ENCODE data around the gene COL4A1. TPM values are rescaled to one million over a fixed set of nuclear protein-coding genes. Genes with fewer than 3 reads are reported as not detected.

The COL4A1 gene
- total RNA-seq, 2 donors from 2014 or later = 505 to 852 TPM

DNA sequence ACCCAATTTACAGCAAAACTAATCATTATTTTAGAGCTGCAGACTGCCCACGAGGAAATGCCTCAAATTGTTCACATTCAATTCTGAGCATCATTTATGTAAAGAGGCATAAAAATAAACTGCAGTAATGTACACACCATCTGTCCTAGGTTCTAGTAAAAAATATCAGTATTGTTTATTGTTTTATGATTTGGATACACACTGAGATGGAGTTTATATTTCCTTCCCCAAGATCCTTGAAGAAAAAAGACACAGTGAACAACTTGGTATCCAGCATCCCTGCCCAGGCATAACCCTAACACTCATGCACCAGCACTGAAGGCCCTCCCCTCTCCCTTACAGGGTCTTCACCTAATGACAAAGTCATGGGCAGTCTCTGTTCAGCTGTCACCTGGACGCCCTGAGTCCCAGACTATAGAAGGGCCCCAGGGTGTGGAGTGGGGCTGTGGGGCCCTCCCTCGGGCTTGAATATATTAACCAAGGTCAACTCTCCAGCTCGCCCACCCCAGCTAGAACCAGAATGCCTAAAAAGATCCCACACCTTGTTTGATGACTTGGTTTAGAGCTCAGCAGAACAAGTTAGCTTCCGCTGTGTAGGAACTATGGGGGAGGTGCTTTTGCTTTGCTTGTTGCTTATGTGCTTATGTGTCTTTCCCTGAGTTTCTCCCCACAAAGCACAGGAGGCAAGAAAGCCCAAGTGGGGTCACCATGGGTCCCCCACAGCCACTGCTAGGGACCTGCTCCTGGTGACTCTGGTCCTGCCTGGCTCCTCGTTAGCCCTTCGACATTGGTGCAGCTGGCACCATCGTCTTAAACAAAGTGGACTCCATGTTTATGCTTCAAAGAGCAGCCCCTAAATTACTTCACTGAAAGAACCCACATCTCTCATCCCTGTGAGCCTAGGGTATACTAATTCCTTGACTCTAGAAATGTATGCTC is 111.1 kb downstream of the COL4A1 start:
- no peak for ATAC-seq (ENCODE audit: insufficient number of reproducible peaks, low FRiP score, low read depth)
- peaks cover 0 to 8% of the 10 kb centered on the region in 2 donors for H3K4me1 ChIP-seq (ENCODE audit: control insufficient read depth in 1 of 2, low read depth in 2 of 2)

DNA sequence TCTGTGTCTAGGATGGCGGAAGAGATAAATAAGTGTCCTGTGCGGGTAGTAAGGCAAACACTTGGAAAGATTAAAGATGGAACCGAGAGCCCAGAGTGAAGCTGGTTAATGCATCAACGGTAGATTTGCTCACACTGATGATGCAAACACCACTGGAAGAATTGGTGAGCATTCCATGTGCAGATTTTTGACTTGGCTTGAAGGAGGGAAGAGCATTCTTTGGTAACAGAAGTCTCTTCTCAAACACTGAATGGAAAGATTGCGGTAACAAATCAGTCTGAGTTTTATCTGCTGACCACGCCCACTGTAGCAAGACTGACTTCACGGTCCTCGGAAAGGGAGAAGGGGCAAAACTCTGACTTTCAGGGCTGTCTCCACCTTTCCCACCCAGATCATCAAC is 112.5 kb downstream of the COL4A1 start:
- Histone ChIP-seq H3K27me3 (replicated peaks; ENCODE audit: insufficient read depth) (no peaks in the 10 kb centered on the region), H3K27ac (no peak overlapping the region), H3K9me3 (no peaks in the 10 kb centered on the region), H3K4me3 (no peak overlapping the region), H3K4me1 (ENCODE audit: control insufficient read depth in 1 of 2, low read depth in 2 of 2) (peaks cover 0 to 8% of the 10 kb centered on the region in 2 donors), H3K36me3 (peaks cover 80% of the 10 kb centered on the region)
- ATAC-seq (ENCODE audit: insufficient number of reproducible peaks, low FRiP score, low read depth) = no peak
- no peak for DNase-seq (ENCODE audit: low spot score)
- no peak for TF ChIP-seq CTCF (IDR thresholded peaks at IDR 0.05)

More for the DNA sequence above, 111.1 kb downstream of the COL4A1 start:
- H3K27ac ChIP-seq = no peak overlapping the region
- no peak for TF ChIP-seq CTCF (IDR thresholded peaks at IDR 0.05)
- H3K36me3 ChIP-seq = peaks cover 82% of the 10 kb centered on the region
- H3K9me3 ChIP-seq = no peaks in the 10 kb centered on the region
- no peak for DNase-seq (ENCODE audit: low spot score)
- H3K27me3 ChIP-seq (replicated peaks; ENCODE audit: insufficient read depth) = no peaks in the 10 kb centered on the region
- H3K4me3 ChIP-seq = no peak overlapping the region

GRCh38 chr13:110193491-110193890 is 113.5 kb downstream of the COL4A1 start:
- Histone ChIP-seq H3K27ac (no peak overlapping the region), H3K4me3 (no peak overlapping the region), H3K9me3 (no peaks in the 10 kb centered on the region), H3K27me3 (replicated peaks; ENCODE audit: insufficient read depth) (no peaks in the 10 kb centered on the region), H3K36me3 (peaks cover 70% of the 10 kb centered on the region), H3K4me1 (ENCODE audit: control insufficient read depth in 1 of 2, low read depth in 2 of 2) (peaks cover 0 to 14% of the 10 kb centered on the region in 2 donors)
- TF ChIP-seq CTCF (IDR thresholded peaks at IDR 0.05) = no peak
- ATAC-seq (ENCODE audit: insufficient number of reproducible peaks, low FRiP score, low read depth) = no peak
- no peak for DNase-seq (ENCODE audit: low spot score)

- no peaks in the 10 kb centered on the region for H3K27me3 ChIP-seq (replicated peaks; ENCODE audit: insufficient read depth)
- H3K27ac ChIP-seq = no peak overlapping the region
- DNase-seq (ENCODE audit: low spot score) (no peak), ATAC-seq (ENCODE audit: insufficient number of reproducible peaks, low FRiP score, low read depth) (no peak)
- peaks cover 0 to 21% of the 10 kb centered on the region in 2 donors for H3K4me1 ChIP-seq (ENCODE audit: control insufficient read depth in 1 of 2, low read depth in 2 of 2)
- H3K36me3 ChIP-seq = peaks cover 63% of the 10 kb centered on the region
- no peak overlapping the region for H3K4me3 ChIP-seq
- no peak for TF ChIP-seq CTCF (IDR thresholded peaks at IDR 0.05)
- H3K9me3 ChIP-seq = no peaks in the 10 kb centered on the region
Measured at GRCh38 chr13:110192472-110192871, 114.5 kb downstream of the COL4A1 start.

DNA sequence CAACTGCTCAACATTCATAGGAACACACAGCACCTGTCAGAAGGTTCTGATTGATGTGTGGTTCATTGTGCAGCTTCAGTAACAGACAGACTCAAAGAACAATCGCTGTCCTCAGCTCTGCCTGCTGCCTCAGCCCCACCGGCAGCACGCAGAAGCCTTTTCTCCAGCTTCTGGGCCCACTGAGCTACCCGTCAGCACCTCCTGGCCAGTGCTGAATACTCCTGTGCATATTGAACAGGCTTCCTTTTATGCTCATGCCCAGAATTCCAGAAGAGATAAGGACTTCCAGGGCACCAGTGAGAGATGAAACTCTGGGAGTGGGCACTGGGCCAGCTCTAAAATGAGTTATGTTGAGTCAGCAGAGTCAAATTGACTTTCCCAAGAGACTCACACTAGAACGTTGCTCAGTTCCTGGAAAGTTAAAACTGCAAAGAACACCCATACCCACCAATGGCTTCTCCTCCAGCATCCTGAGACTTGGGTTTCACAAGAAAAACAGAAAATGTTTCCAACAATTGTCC is 119.3 kb downstream of the COL4A1 start:
- no peak for TF ChIP-seq CTCF (IDR thresholded peaks at IDR 0.05)
- Histone ChIP-seq H3K4me3 (no peak overlapping the region), H3K4me1 (ENCODE audit: control insufficient read depth in 1 of 2, low read depth in 2 of 2) (peaks cover 0 to 16% of the 10 kb centered on the region in 2 donors), H3K36me3 (peaks cover 65% of the 10 kb centered on the region), H3K27ac (peak overlapping the region in 1 of 2 donors; percentile 18), H3K9me3 (no peaks in the 10 kb centered on the region), H3K27me3 (replicated peaks; ENCODE audit: insufficient read depth) (no peaks in the 10 kb centered on the region)
- DNase-seq (ENCODE audit: low spot score) (no peak), ATAC-seq (ENCODE audit: insufficient number of reproducible peaks, low FRiP score, low read depth) (peak; percentile 60)
